Panc1 (cell line): ENCODE measurements around the gene PRSS33. TPM values are rescaled to one million over a fixed set of nuclear protein-coding genes. Genes with fewer than 3 reads are reported as not detected.

Experiments used
- ATAC-seq: fragments of 200-7000 bp; cut with Tn5 transposase; 2 replicates; pipeline ENCODE4 v1.9.1; 2020; ENCODE audit warnings: mild to moderate bottlenecking, moderate library complexity
- BruUV-seq: library from RNA; stranded (reverse); fragments of 400-500 nt; replicated peaks from 2 replicates; lab custom pipeline; 2021; lab: Mats Ljungman, UMichigan
- CTCF ChIA-PET: fragments of 300-600 bp; sonication (Branson Sonifier 250); formaldehyde crosslinking; loops from one replicate; lab custom pipeline; 2022; ENCODE audit warnings: antibody characterized with exemption; lab: Charles Lee
- POLR2A ChIA-PET: fragments of 300-600 bp; sonication (Branson Sonifier 250); formaldehyde crosslinking; loops from one replicate; lab custom pipeline; 2022; ENCODE audit warnings: antibody characterized with exemption; lab: Charles Lee
- DNase-seq: peaks from one replicate; pipeline ENCODE4 v3.0.0-alpha.2; 2010; ENCODE audit warnings: low read depth, low spot score
- H3K27ac ChIP-seq: 2 replicates; pipeline ENCODE4 v1.5.1; 2011; ENCODE audit warnings: mild to moderate bottlenecking, low read length, inconsistent platforms
- H3K27me3 ChIP-seq: fragments of 200-500 bp; sonication (Bioruptor generic); 2 replicates; pipeline ENCODE4 v1.6.0; 2014; ENCODE audit warnings: low read length, inconsistent platforms; ENCODE audit not compliant: control insufficient read depth, insufficient read depth
- H3K36me3 ChIP-seq: fragments of 200-500 bp; sonication (Bioruptor generic); 2 replicates; pipeline ENCODE4 v1.5.1; 2014; ENCODE audit warnings: inconsistent platforms, mild to moderate bottlenecking, low read length, moderate library complexity; ENCODE audit not compliant: control insufficient read depth, insufficient read depth
- H3K4me1 ChIP-seq: 2 replicates; pipeline ENCODE4 v1.5.1; 2011; ENCODE audit warnings: inconsistent platforms, mild to moderate bottlenecking, low read length, moderate library complexity; ENCODE audit not compliant: control insufficient read depth, insufficient read depth
- H3K4me3 ChIP-seq, 2 experiments: 2 replicates each; pipeline ENCODE4 v1.5.1; 2011 to 2012; ENCODE audit warnings: low read depth in 2 of 2, low read length in 2 of 2, mild to moderate bottlenecking in 2 of 2, inconsistent platforms in 1 of 2, moderate library complexity in 1 of 2
- H3K9me3 ChIP-seq: fragments of 200-500 bp; sonication (Bioruptor generic); 2 replicates; pipeline ENCODE4 v1.5.1; 2014; ENCODE audit warnings: low read depth, mild to moderate bottlenecking, inconsistent platforms, low read length, moderate library complexity; ENCODE audit not compliant: control insufficient read depth, insufficient read depth
- POLR2AphosphoS5 ChIP-seq: IDR thresholded peaks from 2 replicates; pipeline ENCODE4 v1.6.1; 2012; ENCODE audit warnings: mild to moderate bottlenecking, low read depth, low read length, moderate library complexity
- SIN3A ChIP-seq: IDR thresholded peaks from 2 replicates; pipeline ENCODE4 v1.6.1; 2012; ENCODE audit warnings: low read depth, mild to moderate bottlenecking, low read length, moderate library complexity, borderline replicate concordance; ENCODE audit not compliant: insufficient read depth
- TCF7L2 ChIP-seq: IDR thresholded peaks from 2 replicates; pipeline ENCODE4 v1.6.1; 2011; ENCODE audit warnings: mild to moderate bottlenecking, low read depth, low read length, inconsistent platforms
- in situ Hi-C: cut with HindIII; loops from 2 replicates; pipeline ENCODE4 v1.10.0; 2016; ENCODE audit warnings: low sequenced_read_pairs, low pct_unique_long_range_greater_than_20kb
- intact Hi-C: fragments of 100-400 bp; cut with micrococcal nuclease; formaldehyde crosslinking; loops from one replicate; pipeline ENCODE4 v1.10.0; 2022; ENCODE audit not compliant: unreplicated experiment
- total RNA-seq: library from RNA; stranded (reverse); gene quantifications from one replicate; pipeline ENCODE4 v1.2.1, GENCODE V29; 2021; ENCODE audit not compliant: unreplicated experiment
- TF ChIP-seq, protein P1 (sequence below), 2 experiments: IDR thresholded peaks; 2 replicates each; pipeline ENCODE4 v1.6.1; 2011 to 2012; ENCODE audit warnings: low read depth in 2 of 2, control low read depth in 1 of 2, low read length in 1 of 2, mild to moderate bottlenecking in 1 of 2, moderate library complexity in 1 of 2; ENCODE audit not compliant: insufficient read depth in 1 of 2
- TF ChIP-seq, protein P2 (sequence below): fragments of 450-650 bp; IDR thresholded peaks from 2 replicates; pipeline ENCODE4 v1.5.1; 2017; ENCODE audit warnings: mild to moderate bottlenecking

PRSS33 gene
- total RNA-seq, 1 experiment from 2014 or later: 0.59 TPM

- intact Hi-C loops: no loop called here
- ChIA-PET POLR2A (no interaction called here), CTCF (no interaction called here)
- no TSS peak for BruUV-seq
- Histone ChIP-seq H3K4me1 (peaks cover 46% of the 10 kb centered on the region), H3K27me3 (no peaks in the 10 kb centered on the region), H3K4me3 (no peak overlapping the region), H3K36me3 (no peaks in the 10 kb centered on the region), H3K9me3 (no peaks in the 10 kb centered on the region), H3K27ac (peak overlapping the region; percentile 68)
- in situ Hi-C loops: no loop called here
- no peak for TF ChIP-seq SIN3A
- TF ChIP-seq, protein P1, sequence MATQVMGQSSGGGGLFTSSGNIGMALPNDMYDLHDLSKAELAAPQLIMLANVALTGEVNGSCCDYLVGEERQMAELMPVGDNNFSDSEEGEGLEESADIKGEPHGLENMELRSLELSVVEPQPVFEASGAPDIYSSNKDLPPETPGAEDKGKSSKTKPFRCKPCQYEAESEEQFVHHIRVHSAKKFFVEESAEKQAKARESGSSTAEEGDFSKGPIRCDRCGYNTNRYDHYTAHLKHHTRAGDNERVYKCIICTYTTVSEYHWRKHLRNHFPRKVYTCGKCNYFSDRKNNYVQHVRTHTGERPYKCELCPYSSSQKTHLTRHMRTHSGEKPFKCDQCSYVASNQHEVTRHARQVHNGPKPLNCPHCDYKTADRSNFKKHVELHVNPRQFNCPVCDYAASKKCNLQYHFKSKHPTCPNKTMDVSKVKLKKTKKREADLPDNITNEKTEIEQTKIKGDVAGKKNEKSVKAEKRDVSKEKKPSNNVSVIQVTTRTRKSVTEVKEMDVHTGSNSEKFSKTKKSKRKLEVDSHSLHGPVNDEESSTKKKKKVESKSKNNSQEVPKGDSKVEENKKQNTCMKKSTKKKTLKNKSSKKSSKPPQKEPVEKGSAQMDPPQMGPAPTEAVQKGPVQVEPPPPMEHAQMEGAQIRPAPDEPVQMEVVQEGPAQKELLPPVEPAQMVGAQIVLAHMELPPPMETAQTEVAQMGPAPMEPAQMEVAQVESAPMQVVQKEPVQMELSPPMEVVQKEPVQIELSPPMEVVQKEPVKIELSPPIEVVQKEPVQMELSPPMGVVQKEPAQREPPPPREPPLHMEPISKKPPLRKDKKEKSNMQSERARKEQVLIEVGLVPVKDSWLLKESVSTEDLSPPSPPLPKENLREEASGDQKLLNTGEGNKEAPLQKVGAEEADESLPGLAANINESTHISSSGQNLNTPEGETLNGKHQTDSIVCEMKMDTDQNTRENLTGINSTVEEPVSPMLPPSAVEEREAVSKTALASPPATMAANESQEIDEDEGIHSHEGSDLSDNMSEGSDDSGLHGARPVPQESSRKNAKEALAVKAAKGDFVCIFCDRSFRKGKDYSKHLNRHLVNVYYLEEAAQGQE (IDR thresholded peaks at IDR 0.05; ENCODE audit: insufficient read depth in 1 of 2, low read depth in 2 of 2, low read length in 1 of 2): no peak
- no peak for TF ChIP-seq TCF7L2
- TF ChIP-seq, protein P2, sequence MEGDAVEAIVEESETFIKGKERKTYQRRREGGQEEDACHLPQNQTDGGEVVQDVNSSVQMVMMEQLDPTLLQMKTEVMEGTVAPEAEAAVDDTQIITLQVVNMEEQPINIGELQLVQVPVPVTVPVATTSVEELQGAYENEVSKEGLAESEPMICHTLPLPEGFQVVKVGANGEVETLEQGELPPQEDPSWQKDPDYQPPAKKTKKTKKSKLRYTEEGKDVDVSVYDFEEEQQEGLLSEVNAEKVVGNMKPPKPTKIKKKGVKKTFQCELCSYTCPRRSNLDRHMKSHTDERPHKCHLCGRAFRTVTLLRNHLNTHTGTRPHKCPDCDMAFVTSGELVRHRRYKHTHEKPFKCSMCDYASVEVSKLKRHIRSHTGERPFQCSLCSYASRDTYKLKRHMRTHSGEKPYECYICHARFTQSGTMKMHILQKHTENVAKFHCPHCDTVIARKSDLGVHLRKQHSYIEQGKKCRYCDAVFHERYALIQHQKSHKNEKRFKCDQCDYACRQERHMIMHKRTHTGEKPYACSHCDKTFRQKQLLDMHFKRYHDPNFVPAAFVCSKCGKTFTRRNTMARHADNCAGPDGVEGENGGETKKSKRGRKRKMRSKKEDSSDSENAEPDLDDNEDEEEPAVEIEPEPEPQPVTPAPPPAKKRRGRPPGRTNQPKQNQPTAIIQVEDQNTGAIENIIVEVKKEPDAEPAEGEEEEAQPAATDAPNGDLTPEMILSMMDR: no peak
- no peak for TF ChIP-seq POLR2AphosphoS5
- ATAC-seq: no peak
- no peak for DNase-seq
Observed at GRCh38 chr16:2833776-2834175, 46.4 kb upstream of the PRSS33 start.

DNA sequence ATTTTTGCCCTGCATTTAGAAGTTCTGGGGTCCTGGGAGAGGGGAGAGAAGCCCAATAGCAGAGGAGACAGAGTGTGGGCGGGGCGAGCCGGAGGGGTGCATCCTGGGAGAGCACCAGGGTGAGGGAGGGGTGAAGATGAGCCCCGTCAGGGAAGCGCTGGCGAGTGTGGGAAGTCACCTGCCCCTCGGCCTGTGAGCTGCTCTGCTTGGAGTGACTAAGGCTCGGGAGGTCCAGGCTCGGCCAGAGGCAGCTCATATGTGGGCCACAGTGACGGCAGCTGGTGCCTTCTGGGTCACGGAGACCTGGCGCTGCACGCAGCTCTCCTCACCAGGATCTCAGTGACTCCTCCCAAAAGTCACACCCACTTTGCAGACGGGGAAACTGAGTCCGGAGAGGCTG lies 43.8 kb upstream of the PRSS33 start:
- CTCF ChIA-PET: interaction anchor here (0.6 kb wide), 1 partner anchor 280 kb away, joined by 7 read pairs; no protein-coding TSS in a partner anchor
- intact Hi-C loops (no loop called here), in situ Hi-C loops (no loop called here)
- H3K27me3 ChIP-seq: no peaks in the 10 kb centered on the region
- H3K4me1 ChIP-seq: peaks cover 24% of the 10 kb centered on the region
- no peaks in the 10 kb centered on the region for H3K36me3 ChIP-seq
- H3K4me3 ChIP-seq: no peak overlapping the region
- H3K27ac ChIP-seq: peak overlapping the region; percentile 81
- POLR2A ChIA-PET: no interaction called here
- H3K9me3 ChIP-seq: no peaks in the 10 kb centered on the region
- no peak for DNase-seq
- BruUV-seq: no TSS peak
- no peak for ATAC-seq
- TF ChIP-seq SIN3A (no peak), POLR2AphosphoS5 (no peak), TCF7L2 (no peak)
- TF ChIP-seq, protein P1 (IDR thresholded peaks at IDR 0.05; ENCODE audit: insufficient read depth in 1 of 2, low read depth in 2 of 2, low read length in 1 of 2): peak in 1 of 2 experiments; percentile 30; a peak in 1 of 4 replicates
- TF ChIP-seq, protein P2: no peak
